ENCODE data around the gene CEP43. TPM values are rescaled to one million over a fixed set of nuclear protein-coding genes. Genes with fewer than 3 reads are reported as not detected.

Gene CEP43
- total RNA-seq, 1 experiment from 2014 or later = 35.4 TPM

- no TSS peak for BruUV-seq (replicated peaks)
- no peaks in the 10 kb centered on the region for H3K9me3 ChIP-seq (ENCODE audit: control insufficient read depth, insufficient read depth, low read depth, low read length)
- ChIA-PET POLR2A (no interaction called here), CTCF (no interaction called here)
- TF ChIP-seq, protein P1, sequence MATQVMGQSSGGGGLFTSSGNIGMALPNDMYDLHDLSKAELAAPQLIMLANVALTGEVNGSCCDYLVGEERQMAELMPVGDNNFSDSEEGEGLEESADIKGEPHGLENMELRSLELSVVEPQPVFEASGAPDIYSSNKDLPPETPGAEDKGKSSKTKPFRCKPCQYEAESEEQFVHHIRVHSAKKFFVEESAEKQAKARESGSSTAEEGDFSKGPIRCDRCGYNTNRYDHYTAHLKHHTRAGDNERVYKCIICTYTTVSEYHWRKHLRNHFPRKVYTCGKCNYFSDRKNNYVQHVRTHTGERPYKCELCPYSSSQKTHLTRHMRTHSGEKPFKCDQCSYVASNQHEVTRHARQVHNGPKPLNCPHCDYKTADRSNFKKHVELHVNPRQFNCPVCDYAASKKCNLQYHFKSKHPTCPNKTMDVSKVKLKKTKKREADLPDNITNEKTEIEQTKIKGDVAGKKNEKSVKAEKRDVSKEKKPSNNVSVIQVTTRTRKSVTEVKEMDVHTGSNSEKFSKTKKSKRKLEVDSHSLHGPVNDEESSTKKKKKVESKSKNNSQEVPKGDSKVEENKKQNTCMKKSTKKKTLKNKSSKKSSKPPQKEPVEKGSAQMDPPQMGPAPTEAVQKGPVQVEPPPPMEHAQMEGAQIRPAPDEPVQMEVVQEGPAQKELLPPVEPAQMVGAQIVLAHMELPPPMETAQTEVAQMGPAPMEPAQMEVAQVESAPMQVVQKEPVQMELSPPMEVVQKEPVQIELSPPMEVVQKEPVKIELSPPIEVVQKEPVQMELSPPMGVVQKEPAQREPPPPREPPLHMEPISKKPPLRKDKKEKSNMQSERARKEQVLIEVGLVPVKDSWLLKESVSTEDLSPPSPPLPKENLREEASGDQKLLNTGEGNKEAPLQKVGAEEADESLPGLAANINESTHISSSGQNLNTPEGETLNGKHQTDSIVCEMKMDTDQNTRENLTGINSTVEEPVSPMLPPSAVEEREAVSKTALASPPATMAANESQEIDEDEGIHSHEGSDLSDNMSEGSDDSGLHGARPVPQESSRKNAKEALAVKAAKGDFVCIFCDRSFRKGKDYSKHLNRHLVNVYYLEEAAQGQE (IDR thresholded peaks at IDR 0.05; ENCODE audit: insufficient read depth in 1 of 2, low read depth in 2 of 2, low read length in 1 of 2) = no peak
- TF ChIP-seq, protein P2, sequence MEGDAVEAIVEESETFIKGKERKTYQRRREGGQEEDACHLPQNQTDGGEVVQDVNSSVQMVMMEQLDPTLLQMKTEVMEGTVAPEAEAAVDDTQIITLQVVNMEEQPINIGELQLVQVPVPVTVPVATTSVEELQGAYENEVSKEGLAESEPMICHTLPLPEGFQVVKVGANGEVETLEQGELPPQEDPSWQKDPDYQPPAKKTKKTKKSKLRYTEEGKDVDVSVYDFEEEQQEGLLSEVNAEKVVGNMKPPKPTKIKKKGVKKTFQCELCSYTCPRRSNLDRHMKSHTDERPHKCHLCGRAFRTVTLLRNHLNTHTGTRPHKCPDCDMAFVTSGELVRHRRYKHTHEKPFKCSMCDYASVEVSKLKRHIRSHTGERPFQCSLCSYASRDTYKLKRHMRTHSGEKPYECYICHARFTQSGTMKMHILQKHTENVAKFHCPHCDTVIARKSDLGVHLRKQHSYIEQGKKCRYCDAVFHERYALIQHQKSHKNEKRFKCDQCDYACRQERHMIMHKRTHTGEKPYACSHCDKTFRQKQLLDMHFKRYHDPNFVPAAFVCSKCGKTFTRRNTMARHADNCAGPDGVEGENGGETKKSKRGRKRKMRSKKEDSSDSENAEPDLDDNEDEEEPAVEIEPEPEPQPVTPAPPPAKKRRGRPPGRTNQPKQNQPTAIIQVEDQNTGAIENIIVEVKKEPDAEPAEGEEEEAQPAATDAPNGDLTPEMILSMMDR (IDR thresholded peaks at IDR 0.05) = no peak
- TF ChIP-seq TCF7L2 (IDR thresholded peaks at IDR 0.05; ENCODE audit: low read depth, low read length) (no peak), POLR2AphosphoS5 (IDR thresholded peaks at IDR 0.05; ENCODE audit: low read depth, low read length) (no peak), SIN3A (IDR thresholded peaks at IDR 0.05; ENCODE audit: borderline replicate concordance, insufficient read depth, low read depth, low read length) (no peak)
- peaks cover 7% of the 10 kb centered on the region for H3K4me1 ChIP-seq (ENCODE audit: control insufficient read depth, insufficient read depth, low read length)
- in situ Hi-C loops (cut with HindIII; ENCODE audit: low pct_unique_long_range_greater_than_20kb, low sequenced_read_pairs) = no loop called here
- DNase-seq (ENCODE audit: low read depth, low spot score) (no peak), ATAC-seq (no peak)
- no peak overlapping the region for H3K27ac ChIP-seq (ENCODE audit: low read length)
- H3K27me3 ChIP-seq (ENCODE audit: control insufficient read depth, insufficient read depth, low read length) = no peaks in the 10 kb centered on the region
- H3K4me3 ChIP-seq (ENCODE audit: low read depth in 2 of 2, low read length in 2 of 2) = peak overlapping the region in 1 of 2 experiments; percentile 70; a peak in 1 of 4 replicates
- H3K36me3 ChIP-seq (ENCODE audit: control insufficient read depth, insufficient read depth, low read length) = no peaks in the 10 kb centered on the region
- intact Hi-C loops (cut with micrococcal nuclease; ENCODE audit: unreplicated experiment) = no loop called here
Measured at GRCh38 chr6:166957805-166958076, 41.5 kb upstream of the CEP43 start.

DNA sequence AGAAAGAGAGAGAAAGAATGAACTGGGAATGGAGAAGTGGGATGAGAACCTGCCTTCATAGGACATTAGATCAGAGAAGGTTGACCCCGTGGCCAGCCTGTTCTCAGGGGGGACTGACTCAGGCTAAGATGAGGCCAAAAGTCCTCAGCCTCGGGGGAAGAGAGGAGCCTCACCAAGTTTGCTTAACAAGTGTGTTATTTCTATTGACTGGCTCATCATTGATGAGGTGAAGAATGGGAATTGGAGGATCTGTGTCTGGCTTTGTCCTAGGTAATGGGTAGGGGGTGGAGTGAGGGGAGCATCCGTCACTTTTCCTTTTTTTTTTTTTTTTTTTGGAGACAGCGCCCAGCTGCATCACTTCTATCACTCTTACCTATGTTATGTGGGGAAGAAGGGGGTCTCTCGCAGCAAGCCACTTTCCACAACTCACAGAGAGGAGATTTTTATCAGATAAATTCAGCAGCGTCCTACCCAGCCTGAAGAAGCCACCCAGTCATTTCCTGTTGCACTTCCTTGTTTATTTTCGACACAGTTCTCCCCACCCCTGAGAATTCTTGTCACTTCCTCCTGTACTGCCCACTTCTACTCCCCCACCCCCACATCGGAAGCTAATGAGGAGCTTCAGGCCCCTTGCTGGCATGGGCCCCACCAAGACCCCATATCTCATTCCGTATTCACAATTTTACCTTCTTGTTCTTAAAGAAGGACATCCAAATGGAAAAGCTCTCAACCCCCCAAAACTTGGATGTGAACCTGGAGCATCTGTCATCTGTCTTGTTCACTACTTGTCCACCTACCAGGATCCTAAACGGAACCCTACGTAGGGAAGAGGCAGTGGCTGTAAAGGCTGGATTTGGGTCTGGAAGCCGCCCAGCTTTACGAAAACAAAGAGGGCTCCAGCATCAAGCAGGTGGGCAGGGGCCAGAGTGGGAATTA lies 40.0 kb upstream of the CEP43 start:
- Histone ChIP-seq H3K27ac (ENCODE audit: low read length) (no peak overlapping the region), H3K36me3 (ENCODE audit: control insufficient read depth, insufficient read depth, low read length) (no peaks in the 10 kb centered on the region), H3K4me3 (ENCODE audit: low read depth in 2 of 2, low read length in 2 of 2) (no peak overlapping the region), H3K9me3 (ENCODE audit: control insufficient read depth, insufficient read depth, low read depth, low read length) (no peaks in the 10 kb centered on the region), H3K27me3 (ENCODE audit: control insufficient read depth, insufficient read depth, low read length) (no peaks in the 10 kb centered on the region), H3K4me1 (ENCODE audit: control insufficient read depth, insufficient read depth, low read length) (peaks cover 7% of the 10 kb centered on the region)
- TF ChIP-seq, protein P1 (IDR thresholded peaks at IDR 0.05; ENCODE audit: insufficient read depth in 1 of 2, low read depth in 2 of 2, low read length in 1 of 2) = no peak
- TF ChIP-seq, protein P2 (IDR thresholded peaks at IDR 0.05) = no peak
- no peak for TF ChIP-seq POLR2AphosphoS5 (IDR thresholded peaks at IDR 0.05; ENCODE audit: low read depth, low read length)
- TF ChIP-seq TCF7L2 (IDR thresholded peaks at IDR 0.05; ENCODE audit: low read depth, low read length) = no peak
- TF ChIP-seq SIN3A (IDR thresholded peaks at IDR 0.05; ENCODE audit: borderline replicate concordance, insufficient read depth, low read depth, low read length) = no peak
- intact Hi-C loops (cut with micrococcal nuclease; ENCODE audit: unreplicated experiment) (no loop called here), in situ Hi-C loops (cut with HindIII; ENCODE audit: low pct_unique_long_range_greater_than_20kb, low sequenced_read_pairs) (no loop called here)
- BruUV-seq (replicated peaks) = no TSS peak
- ChIA-PET POLR2A (no interaction called here), CTCF (no interaction called here)
- no peak for ATAC-seq
- DNase-seq (ENCODE audit: low read depth, low spot score) = no peak
